Measurements from ENCODE around the gene PSMD3. TPM values are rescaled to one million over a fixed set of nuclear protein-coding genes. Genes with fewer than 3 reads are reported as not detected.

The PSMD3 gene
- total RNA-seq, 1 donor from 2014 or later: 106 TPM

DNA sequence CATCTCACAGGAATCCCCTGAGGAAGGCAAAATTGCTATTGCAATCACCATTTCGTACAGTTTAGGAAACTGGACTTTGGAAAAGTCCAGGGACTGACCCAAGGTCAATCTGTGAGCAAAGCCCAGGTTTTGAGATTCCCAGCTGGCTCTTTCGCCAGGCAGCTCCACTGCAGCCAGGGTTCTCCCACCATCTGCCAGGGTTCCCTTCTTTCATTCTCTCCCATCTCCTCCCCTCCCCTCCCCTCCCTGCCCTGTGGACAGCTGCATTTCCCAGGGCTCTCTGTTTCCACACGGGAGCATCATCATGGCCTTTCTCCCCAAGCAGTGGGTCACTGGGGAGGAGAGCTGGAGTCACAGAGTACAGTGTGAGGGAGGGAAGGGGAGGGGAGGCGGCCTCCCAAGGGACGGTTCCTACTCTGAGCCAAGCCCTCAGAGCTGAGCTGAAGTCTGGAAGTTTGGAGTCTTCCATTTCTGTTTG lies 29.7 kb upstream of the PSMD3 start:
- H3K4me3 ChIP-seq (ENCODE audit: low read depth, low read length): no peak overlapping the region
- TF ChIP-seq, protein P1, sequence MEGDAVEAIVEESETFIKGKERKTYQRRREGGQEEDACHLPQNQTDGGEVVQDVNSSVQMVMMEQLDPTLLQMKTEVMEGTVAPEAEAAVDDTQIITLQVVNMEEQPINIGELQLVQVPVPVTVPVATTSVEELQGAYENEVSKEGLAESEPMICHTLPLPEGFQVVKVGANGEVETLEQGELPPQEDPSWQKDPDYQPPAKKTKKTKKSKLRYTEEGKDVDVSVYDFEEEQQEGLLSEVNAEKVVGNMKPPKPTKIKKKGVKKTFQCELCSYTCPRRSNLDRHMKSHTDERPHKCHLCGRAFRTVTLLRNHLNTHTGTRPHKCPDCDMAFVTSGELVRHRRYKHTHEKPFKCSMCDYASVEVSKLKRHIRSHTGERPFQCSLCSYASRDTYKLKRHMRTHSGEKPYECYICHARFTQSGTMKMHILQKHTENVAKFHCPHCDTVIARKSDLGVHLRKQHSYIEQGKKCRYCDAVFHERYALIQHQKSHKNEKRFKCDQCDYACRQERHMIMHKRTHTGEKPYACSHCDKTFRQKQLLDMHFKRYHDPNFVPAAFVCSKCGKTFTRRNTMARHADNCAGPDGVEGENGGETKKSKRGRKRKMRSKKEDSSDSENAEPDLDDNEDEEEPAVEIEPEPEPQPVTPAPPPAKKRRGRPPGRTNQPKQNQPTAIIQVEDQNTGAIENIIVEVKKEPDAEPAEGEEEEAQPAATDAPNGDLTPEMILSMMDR (conservative IDR thresholded peaks at IDR 0.05; ENCODE audit: low read depth, low read length): no peak
- no peak for DNase-seq (ENCODE audit: low read depth)

DNA sequence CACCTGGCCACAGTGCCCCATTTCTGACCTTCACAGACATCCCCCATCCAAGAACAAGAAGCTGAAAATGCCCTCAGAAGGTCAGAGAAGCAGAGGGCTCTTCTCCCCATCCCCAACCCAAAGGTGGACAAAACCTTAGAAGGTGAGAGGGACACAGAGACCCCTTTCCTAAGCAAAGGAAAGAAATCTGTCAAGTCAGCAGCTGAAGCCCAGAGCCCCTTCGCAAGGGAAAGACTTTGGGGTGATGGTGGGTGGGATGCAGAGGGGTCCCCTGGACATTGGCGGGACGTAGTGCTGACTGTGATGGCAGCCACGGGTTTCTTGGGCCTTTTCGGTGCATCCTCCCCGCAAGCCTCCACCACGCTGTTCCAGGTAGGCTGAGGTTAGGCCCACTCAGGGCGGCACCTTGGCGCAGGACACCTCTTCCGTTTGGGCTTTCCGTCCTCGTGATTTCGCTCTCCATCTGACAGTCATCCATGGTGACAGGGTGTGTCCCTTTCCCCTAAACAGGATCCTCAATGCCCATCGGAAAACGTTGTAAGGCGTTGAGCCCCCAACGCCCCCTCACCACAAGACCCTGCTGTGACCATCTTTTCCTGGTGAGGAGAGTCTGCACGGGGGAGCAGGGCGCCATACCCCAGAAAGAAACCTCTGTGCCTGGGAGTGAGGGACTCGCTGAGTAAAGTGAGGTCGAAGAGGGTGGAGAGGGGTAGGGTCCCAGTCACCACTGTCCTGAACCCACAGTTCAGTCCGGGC lies 28.5 kb upstream of the PSMD3 start:
- DNase-seq (ENCODE audit: low read depth): no peak
- TF ChIP-seq, protein P1 (conservative IDR thresholded peaks at IDR 0.05; ENCODE audit: low read depth, low read length): no peak

DNA sequence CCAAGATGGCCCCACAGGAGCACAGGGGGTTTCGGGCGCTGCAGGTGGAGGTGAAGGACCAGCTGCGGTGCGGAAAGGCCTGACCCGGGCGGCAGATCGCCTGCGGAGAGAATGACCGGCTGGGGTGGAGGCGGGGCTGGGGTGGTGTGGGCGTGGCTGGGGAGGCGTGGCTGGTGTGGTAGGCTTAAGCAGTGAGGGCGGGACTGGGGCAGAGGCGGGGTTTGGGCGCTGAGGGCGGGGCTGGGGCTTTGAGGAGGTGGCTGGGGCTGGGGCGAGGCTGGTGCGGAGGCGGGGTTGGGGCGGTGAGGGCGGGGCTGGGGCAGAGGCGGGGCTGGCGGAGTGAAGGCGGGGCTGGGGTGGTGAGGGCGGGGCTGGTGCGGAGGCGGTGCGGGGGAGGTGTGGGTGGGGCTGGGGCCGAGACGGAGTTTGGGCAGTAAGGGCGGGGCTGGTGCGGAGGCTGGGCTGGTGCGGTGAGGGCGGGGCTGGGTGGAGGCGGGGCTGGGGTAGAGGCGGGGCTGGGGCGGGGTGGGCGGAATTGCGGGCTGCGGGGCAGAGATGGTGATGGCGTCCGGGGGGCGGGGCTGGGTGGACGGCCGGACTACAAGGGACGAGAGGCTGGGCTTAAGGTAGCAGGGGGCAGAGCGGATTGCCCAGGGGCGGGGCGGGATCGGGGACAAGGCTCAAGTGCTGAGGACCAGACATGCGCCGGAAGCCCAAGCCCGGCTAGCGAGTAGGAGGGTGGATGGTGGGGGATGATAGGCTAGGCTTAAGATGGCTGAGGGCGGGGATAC lies 27.7 kb upstream of the PSMD3 start:
- TF ChIP-seq, protein P1 (conservative IDR thresholded peaks at IDR 0.05; ENCODE audit: low read depth, low read length): no peak
- DNase-seq (ENCODE audit: low read depth): no peak
- peak overlapping the region; percentile 50 for H3K4me3 ChIP-seq (ENCODE audit: low read depth, low read length)

More for the DNA sequence above, 28.5 kb upstream of the PSMD3 start:
- peak overlapping the region; percentile 45 for H3K4me3 ChIP-seq (ENCODE audit: low read depth, low read length)

DNA sequence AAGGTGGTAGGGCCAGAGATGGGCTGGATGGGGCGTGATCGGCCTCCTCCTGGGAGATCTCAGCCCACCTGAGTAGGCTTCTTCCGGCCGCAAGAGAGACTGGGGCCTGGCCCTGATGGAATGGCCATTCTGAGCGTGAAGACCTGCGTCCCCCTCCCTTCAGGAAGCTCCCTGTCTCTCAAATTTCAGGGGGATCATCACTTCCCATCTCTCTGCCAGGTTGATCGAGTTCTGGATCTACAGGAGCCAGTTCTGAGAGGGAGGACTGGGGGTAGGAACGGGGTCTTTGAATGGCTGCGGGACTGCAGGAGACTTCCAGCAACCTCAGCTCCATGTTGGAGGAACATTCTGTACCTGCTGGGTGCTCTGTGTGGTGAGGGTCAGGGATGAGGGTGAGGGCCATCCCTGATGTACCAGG lies 27.1 kb upstream of the PSMD3 start:
- DNase-seq (ENCODE audit: low read depth): no peak
- peak overlapping the region; percentile 50 for H3K4me3 ChIP-seq (ENCODE audit: low read depth, low read length)
- TF ChIP-seq, protein P1 (conservative IDR thresholded peaks at IDR 0.05; ENCODE audit: low read depth, low read length): no peak

DNA sequence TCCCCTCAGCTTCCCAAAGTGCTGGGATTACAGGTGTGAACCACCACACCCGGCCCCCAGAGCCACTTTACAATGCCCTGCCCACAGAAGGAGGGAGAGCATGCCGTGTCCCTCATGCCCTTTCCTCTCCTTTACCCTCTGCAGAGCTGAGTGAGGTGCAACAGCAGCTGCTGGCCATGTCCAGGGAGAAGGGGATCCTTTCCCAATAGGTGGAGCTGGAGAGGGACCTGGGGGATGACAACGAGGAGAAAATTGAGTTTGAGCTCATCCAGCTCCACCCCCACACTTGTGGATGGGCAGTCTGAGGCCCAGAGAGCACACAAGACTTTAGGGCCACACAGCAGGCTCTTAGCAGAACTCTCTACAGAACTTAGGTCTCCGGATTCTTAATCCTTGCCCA lies 25.7 kb upstream of the PSMD3 start:
- no peak for DNase-seq (ENCODE audit: low read depth)
- TF ChIP-seq, protein P1 (conservative IDR thresholded peaks at IDR 0.05; ENCODE audit: low read depth, low read length): no peak
- H3K4me3 ChIP-seq (ENCODE audit: low read depth, low read length): no peak overlapping the region

DNA sequence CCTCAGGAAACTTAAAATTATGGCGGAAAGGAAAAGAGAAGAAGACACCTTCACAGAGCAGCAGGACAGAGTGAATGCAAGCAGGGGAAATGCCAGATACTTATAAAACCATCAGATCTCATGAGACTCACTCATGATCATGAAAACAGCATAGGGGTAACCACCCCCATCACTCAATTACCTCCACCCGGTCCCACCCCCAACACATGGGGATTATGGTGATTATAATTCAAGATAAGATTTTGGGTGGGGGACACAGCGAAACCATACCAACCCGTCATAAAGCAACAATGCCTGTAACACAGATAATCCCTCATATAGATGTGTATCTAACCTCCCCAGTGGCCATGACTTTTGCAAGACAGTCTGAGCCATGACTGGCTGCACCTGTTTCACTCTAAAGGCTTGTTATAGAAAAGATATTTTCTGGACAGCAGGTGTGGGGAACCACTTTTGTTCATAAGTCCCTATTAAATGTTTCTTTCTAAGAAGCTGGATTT lies 24.8 kb upstream of the PSMD3 start:
- no peak overlapping the region for H3K4me3 ChIP-seq (ENCODE audit: low read depth, low read length)
- DNase-seq (ENCODE audit: low read depth): no peak
- TF ChIP-seq, protein P1 (conservative IDR thresholded peaks at IDR 0.05; ENCODE audit: low read depth, low read length): no peak
